ENCODE measurements around the gene DLGAP1. TPM values are rescaled to one million over a fixed set of nuclear protein-coding genes. Genes with fewer than 3 reads are reported as not detected.

The DLGAP1 gene
- total and polyA plus RNA-seq, 4 donors = 0.54 to 11.8 (median 3.1) TPM

GRCh38 chr18:3554811-3555427, 900.2 kb downstream of the DLGAP1 start:
- Histone ChIP-seq H3K27ac (ENCODE audit: low read depth in 1 of 2, low read length in 1 of 2) (no peak overlapping the region), H3K4me1 (ENCODE audit: control insufficient read depth in 5 of 5, insufficient read depth in 5 of 5, low read length in 5 of 5) (no peaks in the 10 kb centered on the region), H3K36me3 (ENCODE audit: control insufficient read depth in 4 of 4, insufficient read depth in 4 of 4, low read length in 4 of 4) (no peaks in the 10 kb centered on the region), H3K9ac (ENCODE audit: insufficient read depth in 1 of 2, low read length in 2 of 2) (no peak overlapping the region), H3K4me3 (no peak overlapping the region), H3K9me3 (ENCODE audit: control insufficient read depth in 4 of 4, insufficient read depth in 3 of 4, low read length in 3 of 4) (no peaks in the 10 kb centered on the region), H3K27me3 (ENCODE audit: control insufficient read depth in 3 of 3, insufficient read depth in 3 of 3, low read length in 2 of 3) (no peaks in the 10 kb centered on the region)
- ATAC-seq (ENCODE audit: insufficient read depth, low FRiP score) = no peak
- TF ChIP-seq CTCF (IDR thresholded peaks at IDR 0.05; ENCODE audit: control extremely low read depth, extremely low read depth) = no peak
- DNase-seq = no peak
- 64 to 81% methylated on average over 2 of the region's 2 CpGs for WGBS, 2 donors

- Histone ChIP-seq H3K4me3 (no peak overlapping the region), H3K27me3 (ENCODE audit: control insufficient read depth in 3 of 3, insufficient read depth in 3 of 3, low read length in 2 of 3) (no peaks in the 10 kb centered on the region), H3K27ac (ENCODE audit: low read depth in 1 of 2, low read length in 1 of 2) (no peak overlapping the region), H3K36me3 (ENCODE audit: control insufficient read depth in 4 of 4, insufficient read depth in 4 of 4, low read length in 4 of 4) (no peaks in the 10 kb centered on the region), H3K4me1 (ENCODE audit: control insufficient read depth in 5 of 5, insufficient read depth in 5 of 5, low read length in 5 of 5) (no peaks in the 10 kb centered on the region), H3K9ac (ENCODE audit: insufficient read depth in 1 of 2, low read length in 2 of 2) (no peak overlapping the region), H3K9me3 (ENCODE audit: control insufficient read depth in 4 of 4, insufficient read depth in 3 of 4, low read length in 3 of 4) (no peaks in the 10 kb centered on the region)
- 71 to 74% methylated on average over 9 of the region's 9 CpGs for WGBS, 2 donors
- TF ChIP-seq CTCF (IDR thresholded peaks at IDR 0.05; ENCODE audit: control extremely low read depth, extremely low read depth) = no peak
- no peak for ATAC-seq (ENCODE audit: insufficient read depth, low FRiP score)
- DNase-seq = peak in 1 of 3 donors; percentile 15
These were observed 901.0 kb downstream of the DLGAP1 start for GRCh38 chr18:3554091-3554601.

- Histone ChIP-seq H3K27ac (ENCODE audit: low read depth in 1 of 2, low read length in 1 of 2) (no peak overlapping the region), H3K4me3 (no peak overlapping the region), H3K36me3 (ENCODE audit: control insufficient read depth in 4 of 4, insufficient read depth in 4 of 4, low read length in 4 of 4) (no peaks in the 10 kb centered on the region), H3K9me3 (ENCODE audit: control insufficient read depth in 4 of 4, insufficient read depth in 3 of 4, low read length in 3 of 4) (no peaks in the 10 kb centered on the region), H3K27me3 (ENCODE audit: control insufficient read depth in 3 of 3, insufficient read depth in 3 of 3, low read length in 2 of 3) (no peaks in the 10 kb centered on the region), H3K4me1 (ENCODE audit: control insufficient read depth in 5 of 5, insufficient read depth in 5 of 5, low read length in 5 of 5) (no peaks in the 10 kb centered on the region), H3K9ac (ENCODE audit: insufficient read depth in 1 of 2, low read length in 2 of 2) (no peak overlapping the region)
- no peak for TF ChIP-seq CTCF (IDR thresholded peaks at IDR 0.05; ENCODE audit: control extremely low read depth, extremely low read depth)
- 89 to 95% methylated on average over 3 of the region's 3 CpGs for WGBS, 2 donors
- no peak for ATAC-seq (ENCODE audit: insufficient read depth, low FRiP score)
- no peak for DNase-seq
These were observed 902.8 kb downstream of the DLGAP1 start for GRCh38 chr18:3552305-3552704.

Measured in lung (tissue), 12 donors.